Measurements from ENCODE around the gene FEV.

DNA sequence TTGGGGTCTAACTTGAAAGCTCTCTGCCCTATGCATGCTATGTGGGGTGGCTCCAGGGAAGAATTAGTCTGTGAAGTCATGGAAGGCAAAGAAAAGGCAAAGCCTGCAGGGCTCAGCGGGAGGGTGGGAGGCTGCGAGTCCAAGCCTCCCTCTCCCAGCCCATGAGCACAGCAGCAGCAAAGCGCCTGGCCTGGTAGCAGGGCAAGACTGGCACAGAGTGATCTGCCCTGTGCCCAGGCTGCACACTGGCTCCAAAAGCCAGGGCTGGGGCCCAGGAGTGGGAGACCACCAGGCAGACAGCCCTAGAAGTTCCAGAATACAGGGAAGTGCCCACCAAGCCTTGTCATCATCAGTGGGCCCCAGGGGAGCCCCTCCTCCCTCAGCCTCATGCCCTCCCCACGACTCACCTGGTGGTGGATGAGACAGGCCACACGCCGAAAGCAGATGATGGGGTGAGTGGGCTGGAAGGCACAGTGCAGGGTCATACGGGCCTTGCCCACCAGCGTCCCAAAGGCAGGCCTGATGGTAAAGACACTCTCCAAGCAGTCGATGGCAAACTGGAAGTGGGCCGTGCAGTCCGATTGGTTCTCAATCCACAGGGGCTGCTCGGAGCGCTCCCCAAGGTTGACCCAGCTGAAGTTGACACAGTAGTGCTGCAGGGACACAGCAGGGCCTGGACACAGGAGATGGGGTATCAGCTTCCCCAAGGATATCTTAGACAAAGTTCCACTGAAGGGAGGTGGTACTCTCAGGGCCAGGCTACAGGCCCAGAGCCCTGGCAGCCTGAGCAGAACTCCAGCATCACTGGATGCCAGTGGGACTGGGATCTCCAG is 44.2 kb upstream of the FEV start:
- TF ChIP-seq REST (IDR thresholded peaks at IDR 0.05) (no peak), POLR2A (IDR thresholded peaks at IDR 0.05; ENCODE audit: low read length) (no peak), RNF2 (IDR thresholded peaks at IDR 0.05; ENCODE audit: borderline replicate concordance, low read depth) (no peak)
- TF ChIP-seq, protein P1, sequence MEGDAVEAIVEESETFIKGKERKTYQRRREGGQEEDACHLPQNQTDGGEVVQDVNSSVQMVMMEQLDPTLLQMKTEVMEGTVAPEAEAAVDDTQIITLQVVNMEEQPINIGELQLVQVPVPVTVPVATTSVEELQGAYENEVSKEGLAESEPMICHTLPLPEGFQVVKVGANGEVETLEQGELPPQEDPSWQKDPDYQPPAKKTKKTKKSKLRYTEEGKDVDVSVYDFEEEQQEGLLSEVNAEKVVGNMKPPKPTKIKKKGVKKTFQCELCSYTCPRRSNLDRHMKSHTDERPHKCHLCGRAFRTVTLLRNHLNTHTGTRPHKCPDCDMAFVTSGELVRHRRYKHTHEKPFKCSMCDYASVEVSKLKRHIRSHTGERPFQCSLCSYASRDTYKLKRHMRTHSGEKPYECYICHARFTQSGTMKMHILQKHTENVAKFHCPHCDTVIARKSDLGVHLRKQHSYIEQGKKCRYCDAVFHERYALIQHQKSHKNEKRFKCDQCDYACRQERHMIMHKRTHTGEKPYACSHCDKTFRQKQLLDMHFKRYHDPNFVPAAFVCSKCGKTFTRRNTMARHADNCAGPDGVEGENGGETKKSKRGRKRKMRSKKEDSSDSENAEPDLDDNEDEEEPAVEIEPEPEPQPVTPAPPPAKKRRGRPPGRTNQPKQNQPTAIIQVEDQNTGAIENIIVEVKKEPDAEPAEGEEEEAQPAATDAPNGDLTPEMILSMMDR (IDR thresholded peaks at IDR 0.05), result no peak

Measured in A549 (cell line).